Measurements from ENCODE around the gene C1RL. TPM values are rescaled to one million over a fixed set of nuclear protein-coding genes. Genes with fewer than 3 reads are reported as not detected.

C1RL gene
- total RNA-seq, 1 experiment from 2014 or later: 17.7 TPM

DNA sequence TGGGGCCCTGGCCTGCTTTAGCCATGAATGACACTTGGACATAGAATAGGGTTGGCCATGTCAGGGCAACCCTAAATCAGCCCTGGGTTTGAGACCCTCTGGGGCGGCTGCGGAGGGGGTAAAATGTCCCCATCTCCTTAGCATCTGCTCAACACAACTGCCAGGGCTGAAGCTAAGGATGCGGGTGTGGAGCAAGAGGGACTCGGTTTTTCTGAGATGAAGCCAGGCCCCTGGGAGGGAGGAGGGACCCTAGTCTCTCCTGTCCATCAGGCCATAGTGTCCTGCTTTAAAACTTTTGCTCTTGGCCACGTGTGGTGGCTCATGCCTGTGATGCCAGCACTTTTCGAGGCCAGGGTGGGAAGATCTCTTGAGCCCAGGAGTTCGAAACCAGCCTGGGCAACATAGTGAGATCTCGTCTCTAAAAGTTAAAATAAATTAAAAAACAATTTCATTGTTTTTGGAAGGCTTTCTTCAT lies 16.0 kb downstream of the C1RL start:
- DNase-seq (ENCODE audit: low spot score) (no peak), ATAC-seq (no peak)
- Mint-ChIP-seq H3K4me1 (peaks cover 34% of the 10 kb centered on the region), H3K27ac (no peak overlapping the region), H3K27me3 (ENCODE audit: low read depth) (no peaks in the 10 kb centered on the region; the same call in none of the 2 replicates), H3K9me3 (no peaks in the 10 kb centered on the region), H3K4me3 (no peak overlapping the region), H3K36me3 (no peaks in the 10 kb centered on the region)
- CTCF ChIA-PET: interaction anchor here (0.7 to 7.7 kb wide), 7 partner anchors 9 to 93 kb away, joined by 3 to 63 read pairs (median 3); partner anchors contain the start of gene C1RL
- TF ChIP-seq FOXJ3 (CRISPR knock-in tag; IDR thresholded peaks at IDR 0.05; ENCODE audit: borderline replicate concordance) (no peak), TEAD1 (CRISPR knock-in tag; IDR thresholded peaks at IDR 0.05) (no peak), EMX1 (CRISPR knock-in tag; IDR thresholded peaks at IDR 0.05) (no peak), OVOL2 (CRISPR knock-in tag; IDR thresholded peaks at IDR 0.05; ENCODE audit: borderline replicate concordance) (no peak)
- TF ChIP-seq, protein P1, sequence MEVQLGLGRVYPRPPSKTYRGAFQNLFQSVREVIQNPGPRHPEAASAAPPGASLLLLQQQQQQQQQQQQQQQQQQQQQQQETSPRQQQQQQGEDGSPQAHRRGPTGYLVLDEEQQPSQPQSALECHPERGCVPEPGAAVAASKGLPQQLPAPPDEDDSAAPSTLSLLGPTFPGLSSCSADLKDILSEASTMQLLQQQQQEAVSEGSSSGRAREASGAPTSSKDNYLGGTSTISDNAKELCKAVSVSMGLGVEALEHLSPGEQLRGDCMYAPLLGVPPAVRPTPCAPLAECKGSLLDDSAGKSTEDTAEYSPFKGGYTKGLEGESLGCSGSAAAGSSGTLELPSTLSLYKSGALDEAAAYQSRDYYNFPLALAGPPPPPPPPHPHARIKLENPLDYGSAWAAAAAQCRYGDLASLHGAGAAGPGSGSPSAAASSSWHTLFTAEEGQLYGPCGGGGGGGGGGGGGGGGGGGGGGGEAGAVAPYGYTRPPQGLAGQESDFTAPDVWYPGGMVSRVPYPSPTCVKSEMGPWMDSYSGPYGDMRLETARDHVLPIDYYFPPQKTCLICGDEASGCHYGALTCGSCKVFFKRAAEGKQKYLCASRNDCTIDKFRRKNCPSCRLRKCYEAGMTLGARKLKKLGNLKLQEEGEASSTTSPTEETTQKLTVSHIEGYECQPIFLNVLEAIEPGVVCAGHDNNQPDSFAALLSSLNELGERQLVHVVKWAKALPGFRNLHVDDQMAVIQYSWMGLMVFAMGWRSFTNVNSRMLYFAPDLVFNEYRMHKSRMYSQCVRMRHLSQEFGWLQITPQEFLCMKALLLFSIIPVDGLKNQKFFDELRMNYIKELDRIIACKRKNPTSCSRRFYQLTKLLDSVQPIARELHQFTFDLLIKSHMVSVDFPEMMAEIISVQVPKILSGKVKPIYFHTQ (CRISPR knock-in tag; IDR thresholded peaks at IDR 0.05): no peak
- TF ChIP-seq, protein P2, sequence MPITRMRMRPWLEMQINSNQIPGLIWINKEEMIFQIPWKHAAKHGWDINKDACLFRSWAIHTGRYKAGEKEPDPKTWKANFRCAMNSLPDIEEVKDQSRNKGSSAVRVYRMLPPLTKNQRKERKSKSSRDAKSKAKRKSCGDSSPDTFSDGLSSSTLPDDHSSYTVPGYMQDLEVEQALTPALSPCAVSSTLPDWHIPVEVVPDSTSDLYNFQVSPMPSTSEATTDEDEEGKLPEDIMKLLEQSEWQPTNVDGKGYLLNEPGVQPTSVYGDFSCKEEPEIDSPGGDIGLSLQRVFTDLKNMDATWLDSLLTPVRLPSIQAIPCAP (CRISPR knock-in tag; IDR thresholded peaks at IDR 0.05): no peak
- POLR2A ChIA-PET: interaction anchor here (1.3 kb wide), 1 partner anchor 149 kb away, joined by 3 read pairs; the partner anchor contains the start of genes C12orf57 and RNU7-1

DNA sequence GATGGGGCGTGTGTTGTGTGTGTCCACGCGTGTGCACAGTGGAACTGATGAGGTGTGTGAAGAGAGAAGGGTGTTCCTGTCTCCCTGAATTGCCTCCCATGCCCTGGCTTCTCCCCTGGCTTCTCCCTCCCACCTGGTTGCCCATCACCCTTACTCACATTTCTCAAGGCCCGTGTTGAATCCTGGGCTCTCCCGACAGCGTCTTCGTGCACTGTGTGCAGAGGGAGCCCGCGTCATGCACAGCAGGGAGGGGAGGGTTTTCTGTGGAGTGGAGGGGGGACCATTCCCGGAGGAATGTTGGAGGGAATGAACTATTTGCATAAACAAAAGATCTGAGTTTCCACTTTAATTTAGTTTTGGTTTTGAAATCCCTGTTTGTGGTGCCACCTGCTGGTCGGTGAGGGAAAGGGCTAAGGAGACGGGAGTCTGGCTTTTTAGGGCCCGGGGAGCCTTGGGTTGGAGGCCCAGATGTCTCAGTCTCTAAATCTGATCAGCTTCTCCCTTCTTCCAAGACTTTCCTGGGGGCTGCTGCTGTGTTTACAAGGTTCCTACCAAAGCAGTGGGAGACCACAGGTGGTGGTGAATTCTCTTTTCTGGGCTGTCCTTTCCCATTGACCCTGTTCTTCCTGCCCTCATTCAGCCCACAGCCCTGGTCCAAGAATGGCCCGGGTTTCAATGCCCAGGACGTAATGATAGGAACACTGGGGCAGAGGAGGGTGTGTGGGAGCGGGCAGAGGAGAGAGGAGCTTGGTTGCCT lies 16.6 kb downstream of the C1RL start, which contains the start of gene C1R:
Gene C1R (minus strand): TSS at position 217 of the 757 bp plus-strand sequence. CDS start 57 bp downstream, at position 160.
- Mint-ChIP-seq H3K36me3 (no peaks in the 10 kb centered on the region), H3K27me3 (ENCODE audit: low read depth) (no peaks in the 10 kb centered on the region; the same call in none of the 2 replicates), H3K9me3 (no peaks in the 10 kb centered on the region), H3K4me3 (peak within 1 kb of the TSS; percentile 65), H3K27ac (peak within 1 kb of the TSS; percentile 79; the same call in 1 of the 2 replicates), H3K4me1 (peaks cover 34% of the 10 kb centered on the region)
- no peak for TF ChIP-seq ZNF121 (CRISPR knock-in tag; IDR thresholded peaks at IDR 0.05)
- TF ChIP-seq, protein P3, sequence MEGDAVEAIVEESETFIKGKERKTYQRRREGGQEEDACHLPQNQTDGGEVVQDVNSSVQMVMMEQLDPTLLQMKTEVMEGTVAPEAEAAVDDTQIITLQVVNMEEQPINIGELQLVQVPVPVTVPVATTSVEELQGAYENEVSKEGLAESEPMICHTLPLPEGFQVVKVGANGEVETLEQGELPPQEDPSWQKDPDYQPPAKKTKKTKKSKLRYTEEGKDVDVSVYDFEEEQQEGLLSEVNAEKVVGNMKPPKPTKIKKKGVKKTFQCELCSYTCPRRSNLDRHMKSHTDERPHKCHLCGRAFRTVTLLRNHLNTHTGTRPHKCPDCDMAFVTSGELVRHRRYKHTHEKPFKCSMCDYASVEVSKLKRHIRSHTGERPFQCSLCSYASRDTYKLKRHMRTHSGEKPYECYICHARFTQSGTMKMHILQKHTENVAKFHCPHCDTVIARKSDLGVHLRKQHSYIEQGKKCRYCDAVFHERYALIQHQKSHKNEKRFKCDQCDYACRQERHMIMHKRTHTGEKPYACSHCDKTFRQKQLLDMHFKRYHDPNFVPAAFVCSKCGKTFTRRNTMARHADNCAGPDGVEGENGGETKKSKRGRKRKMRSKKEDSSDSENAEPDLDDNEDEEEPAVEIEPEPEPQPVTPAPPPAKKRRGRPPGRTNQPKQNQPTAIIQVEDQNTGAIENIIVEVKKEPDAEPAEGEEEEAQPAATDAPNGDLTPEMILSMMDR (IDR thresholded peaks at IDR 0.05): peak; percentile 82
- POLR2A ChIA-PET: interaction anchor here (0.5 to 1.1 kb wide), 2 partner anchors 74 to 167 kb away, joined by 3 to 4 read pairs; partner anchors contain the start of gene LPCAT3
- CTCF ChIA-PET: interaction anchor here (0.7 to 7.7 kb wide), 7 partner anchors 10 to 93 kb away, joined by 3 to 63 read pairs (median 3); partner anchors contain the start of gene C1RL
- ATAC-seq (peak; percentile 49), DNase-seq (ENCODE audit: low spot score) (peak; percentile 76)

DNA sequence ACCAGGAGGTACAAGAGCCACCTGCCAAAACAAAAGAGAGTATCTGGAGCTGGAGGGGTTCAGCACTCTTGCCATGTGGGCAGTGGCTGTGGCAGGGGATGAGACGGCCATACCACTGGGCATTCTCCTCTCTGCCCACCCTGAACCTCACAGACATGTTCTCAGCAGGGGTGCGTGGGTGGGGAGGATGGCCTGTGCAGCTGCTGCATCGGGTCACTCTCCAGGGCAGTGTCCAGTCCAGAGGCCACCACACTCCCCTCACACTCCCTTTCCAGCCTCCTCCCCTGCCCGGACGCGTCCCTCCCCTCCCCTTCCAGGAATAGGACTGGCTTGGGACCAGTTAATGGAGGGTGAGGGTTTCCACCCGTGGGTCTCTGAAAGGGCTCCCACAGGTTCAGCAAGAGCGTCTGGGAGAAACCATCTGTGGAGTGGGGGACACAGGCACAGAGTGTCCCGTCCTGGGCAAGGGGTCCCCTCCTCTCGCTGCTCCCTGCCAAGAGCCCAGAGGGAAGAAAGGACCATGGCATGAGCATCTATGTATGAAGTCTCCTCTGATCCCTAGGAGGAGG lies 17.3 kb downstream of the C1RL start:
- Mint-ChIP-seq H3K4me3 (peak overlapping the region; percentile 65), H3K36me3 (no peaks in the 10 kb centered on the region), H3K9me3 (no peaks in the 10 kb centered on the region), H3K27me3 (ENCODE audit: low read depth) (no peaks in the 10 kb centered on the region; the same call in none of the 2 replicates), H3K4me1 (peaks cover 34% of the 10 kb centered on the region), H3K27ac (peak overlapping the region; percentile 79; the same call in 1 of the 2 replicates)
- ChIA-PET CTCF (interaction anchor here (0.7 to 7.7 kb wide), 5 partner anchors 17 to 127 kb away, joined by 3 to 63 read pairs (median 3); partner anchors contain the start of genes C1RL and C1S), POLR2A (interaction anchor here (0.5 to 1.1 kb wide), 2 partner anchors 73 to 167 kb away, joined by 3 to 4 read pairs; partner anchors contain the start of gene LPCAT3)
- DNase-seq (ENCODE audit: low spot score) (no peak), ATAC-seq (no peak)
- TF ChIP-seq ZNF396 (CRISPR knock-in tag; IDR thresholded peaks at IDR 0.05; ENCODE audit: borderline replicate concordance): no peak
- TF ChIP-seq ZBTB21 (CRISPR knock-in tag; IDR thresholded peaks at IDR 0.05; ENCODE audit: borderline replicate concordance): 0 out of 2 replicates have a peak, but pooled peaks have one; percentile 23
- TF ChIP-seq ELF4 (CRISPR knock-in tag; IDR thresholded peaks at IDR 0.05; ENCODE audit: low read depth): no peak
- TF ChIP-seq, protein P4, sequence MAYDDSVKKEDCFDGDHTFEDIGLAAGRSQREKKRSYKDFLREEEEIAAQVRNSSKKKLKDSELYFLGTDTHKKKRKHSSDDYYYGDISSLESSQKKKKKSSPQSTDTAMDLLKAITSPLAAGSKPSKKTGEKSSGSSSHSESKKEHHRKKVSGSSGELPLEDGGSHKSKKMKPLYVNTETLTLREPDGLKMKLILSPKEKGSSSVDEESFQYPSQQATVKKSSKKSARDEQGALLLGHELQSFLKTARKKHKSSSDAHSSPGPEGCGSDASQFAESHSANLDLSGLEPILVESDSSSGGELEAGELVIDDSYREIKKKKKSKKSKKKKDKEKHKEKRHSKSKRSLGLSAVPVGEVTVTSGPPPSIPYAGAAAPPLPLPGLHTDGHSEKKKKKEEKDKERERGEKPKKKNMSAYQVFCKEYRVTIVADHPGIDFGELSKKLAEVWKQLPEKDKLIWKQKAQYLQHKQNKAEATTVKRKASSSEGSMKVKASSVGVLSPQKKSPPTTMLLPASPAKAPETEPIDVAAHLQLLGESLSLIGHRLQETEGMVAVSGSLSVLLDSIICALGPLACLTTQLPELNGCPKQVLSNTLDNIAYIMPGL (CRISPR knock-in tag; IDR thresholded peaks at IDR 0.05): no peak
- TF ChIP-seq, protein P5, sequence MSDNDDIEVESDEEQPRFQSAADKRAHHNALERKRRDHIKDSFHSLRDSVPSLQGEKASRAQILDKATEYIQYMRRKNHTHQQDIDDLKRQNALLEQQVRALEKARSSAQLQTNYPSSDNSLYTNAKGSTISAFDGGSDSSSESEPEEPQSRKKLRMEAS (CRISPR knock-in tag; IDR thresholded peaks at IDR 0.05): no peak

All from WTC11 (cell line).